Measurements from ENCODE around the gene CYB5RL.
A peak's percentile ranks its signal among the peaks of the same experiment; 100 is the strongest.

The CYB5RL gene

GRCh38 chr1:54158071-54158470 is 41.8 kb downstream of the CYB5RL start:
- DNase-seq = peak in 1 of 2 donors; percentile 16

- DNase-seq = no peak
Measured at GRCh38 chr1:54157401-54157800, 42.4 kb downstream of the CYB5RL start.

- DNase-seq = no peak
Measured at GRCh38 chr1:54156986-54157385, 42.8 kb downstream of the CYB5RL start.

GRCh38 chr1:54156201-54156600 is 43.6 kb downstream of the CYB5RL start:
- peak; percentile 81 to 94 for DNase-seq

- DNase-seq = peak; percentile 34 to 52
Measured at GRCh38 chr1:54153535-54154439, 46.0 kb downstream of the CYB5RL start.

GRCh38 chr1:54152696-54153095 is 47.1 kb downstream of the CYB5RL start, which contains the start of gene CDCP2:
TSS of gene CDCP2 (minus strand) at chr1:54153000. CDS start at chr1:54152922, 78 bp downstream.
- DNase-seq = no peak

GRCh38 chr1:54151013-54151412 is 48.8 kb downstream of the CYB5RL start:
- DNase-seq = no peak
